Femur (tissue), 1 donor: ENCODE measurements around the gene UGT2B15.
"Not testable (repeated sequence)": the region's sequence is repeated elsewhere in the genome, so short reads cannot be mapped to it uniquely, and the experiment has no call there.

Experiments used
- DNase-seq: peaks from one replicate; pipeline ENCODE4 v3.0.0-alpha.2; 2017

Gene UGT2B15

DNA sequence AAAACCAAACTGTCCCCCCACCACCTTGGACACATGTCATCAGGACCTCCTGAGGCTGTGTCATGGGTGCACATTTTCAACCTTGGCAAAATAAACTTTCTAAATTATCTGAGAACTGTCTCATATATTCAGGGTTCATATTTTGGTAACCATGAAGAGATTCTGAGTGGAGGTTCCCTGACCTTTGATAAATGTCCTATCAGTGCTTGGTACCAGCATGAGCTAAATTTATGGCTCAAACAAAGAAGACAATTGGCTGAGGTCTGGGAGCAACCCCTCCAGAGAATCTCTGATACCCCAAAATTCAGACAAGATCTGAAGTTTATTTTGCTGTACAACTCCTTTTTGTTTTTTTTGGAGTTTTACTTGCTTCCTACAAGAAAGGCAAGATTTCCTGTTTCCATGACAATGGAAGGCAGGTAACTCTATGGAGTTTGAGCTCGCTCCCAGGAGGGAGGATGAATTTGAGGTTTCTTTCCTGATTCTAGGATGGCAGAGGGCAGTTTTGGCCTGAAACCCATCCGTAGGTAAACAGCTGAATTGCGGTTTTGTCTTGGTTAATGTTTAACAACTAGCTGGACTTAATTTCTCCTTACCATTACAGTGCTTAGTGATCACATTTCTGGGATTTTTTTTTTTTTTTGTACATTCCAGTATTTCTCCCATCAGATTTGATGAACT is 14.5 kb downstream of the UGT2B15 start:
- DNase-seq, result no peak

DNA sequence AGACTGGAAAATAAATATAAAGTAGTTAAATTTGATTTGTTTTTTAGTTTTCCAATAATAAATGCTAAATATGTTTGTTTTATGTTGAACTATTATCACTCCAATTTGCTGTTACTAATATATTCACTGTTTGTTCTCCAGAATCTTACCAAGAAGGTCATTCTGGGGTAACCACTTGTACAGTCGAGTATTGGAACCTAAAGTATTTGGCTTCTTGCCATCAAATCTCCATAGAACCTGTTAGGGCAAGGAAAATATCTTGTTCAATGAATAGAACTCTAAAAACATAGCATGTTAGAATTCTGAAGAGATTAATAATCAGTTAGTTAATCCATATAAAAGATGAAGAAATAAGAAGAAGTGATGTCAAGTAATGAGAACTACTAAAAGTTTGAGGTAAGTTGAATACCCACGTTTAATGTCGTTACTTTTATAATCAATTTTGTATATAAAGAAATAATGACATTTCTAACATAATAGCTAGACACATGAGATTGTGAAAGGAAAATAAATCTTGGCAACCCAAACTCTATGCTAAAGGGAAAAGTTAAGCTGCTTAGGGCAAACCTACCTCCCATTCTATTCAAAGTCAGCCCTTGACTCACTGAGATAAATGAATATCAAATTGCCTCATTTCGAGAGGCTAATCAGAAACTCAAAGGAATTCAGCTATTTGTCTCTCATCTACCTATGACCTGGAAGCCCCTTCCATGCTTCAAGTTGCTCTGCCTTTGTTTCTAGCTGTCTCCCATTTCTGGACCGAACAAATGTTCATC is 15.3 kb downstream of the UGT2B15 start:
- DNase-seq, result no peak

DNA sequence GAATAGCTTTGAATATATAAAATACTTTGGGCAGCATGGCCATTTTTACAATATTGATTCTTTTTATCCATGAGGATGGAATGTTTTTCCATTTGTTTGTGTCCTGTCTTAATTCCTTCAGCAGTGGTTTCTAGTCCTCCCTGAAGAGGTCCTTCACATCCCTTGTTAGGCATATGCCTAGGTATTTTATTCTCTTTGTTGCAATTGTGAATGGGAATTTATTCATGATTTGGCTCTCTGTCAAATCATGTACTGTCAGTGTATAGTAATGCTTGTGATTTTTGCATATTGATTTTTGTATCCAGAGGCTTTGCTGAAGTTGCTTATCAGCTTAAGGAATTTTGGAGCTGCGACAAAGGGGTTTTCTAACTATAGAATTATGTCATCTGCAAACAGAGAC is 18.5 kb downstream of the UGT2B15 start:
- DNase-seq, result no peak

DNA sequence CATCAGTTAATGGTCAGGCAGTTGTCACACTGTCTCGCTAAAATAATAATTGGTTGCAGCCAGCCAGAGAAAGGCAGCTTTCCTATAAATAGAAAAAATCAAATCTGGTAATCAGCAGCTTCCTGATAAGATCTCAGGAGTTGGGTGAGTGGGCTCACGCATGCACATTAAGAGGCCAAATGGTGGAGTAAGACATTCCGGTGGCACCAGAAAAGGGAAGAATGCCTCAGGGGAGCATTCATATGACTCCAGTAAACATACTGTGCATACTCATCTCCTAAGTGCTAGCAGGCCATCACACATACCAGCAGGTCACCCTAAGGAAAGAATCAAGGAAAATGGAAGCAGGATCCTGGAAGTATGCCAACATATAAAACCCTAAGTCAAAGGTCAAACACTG is 40.1 kb downstream of the UGT2B15 start:
- DNase-seq, result no peak

DNA sequence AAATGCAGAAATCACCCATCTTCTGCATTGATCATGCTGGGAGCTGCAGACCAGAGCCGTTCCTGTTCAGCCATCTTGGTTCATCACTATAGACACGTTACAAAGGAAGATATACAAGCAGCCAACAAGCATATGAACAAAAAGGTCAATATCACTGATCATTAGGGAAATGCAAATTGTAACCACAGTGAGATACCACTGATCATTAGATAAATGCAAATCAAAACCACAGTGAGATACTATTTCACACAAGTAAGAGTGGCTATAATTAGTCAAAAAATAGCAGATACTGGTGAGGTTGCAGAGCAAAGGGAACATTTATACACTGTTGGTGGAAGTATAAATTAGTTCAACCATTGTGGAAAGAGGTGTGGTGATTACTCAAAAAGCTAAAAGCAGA is 47.7 kb downstream of the UGT2B15 start:
- not testable (repeated sequence) for DNase-seq

DNA sequence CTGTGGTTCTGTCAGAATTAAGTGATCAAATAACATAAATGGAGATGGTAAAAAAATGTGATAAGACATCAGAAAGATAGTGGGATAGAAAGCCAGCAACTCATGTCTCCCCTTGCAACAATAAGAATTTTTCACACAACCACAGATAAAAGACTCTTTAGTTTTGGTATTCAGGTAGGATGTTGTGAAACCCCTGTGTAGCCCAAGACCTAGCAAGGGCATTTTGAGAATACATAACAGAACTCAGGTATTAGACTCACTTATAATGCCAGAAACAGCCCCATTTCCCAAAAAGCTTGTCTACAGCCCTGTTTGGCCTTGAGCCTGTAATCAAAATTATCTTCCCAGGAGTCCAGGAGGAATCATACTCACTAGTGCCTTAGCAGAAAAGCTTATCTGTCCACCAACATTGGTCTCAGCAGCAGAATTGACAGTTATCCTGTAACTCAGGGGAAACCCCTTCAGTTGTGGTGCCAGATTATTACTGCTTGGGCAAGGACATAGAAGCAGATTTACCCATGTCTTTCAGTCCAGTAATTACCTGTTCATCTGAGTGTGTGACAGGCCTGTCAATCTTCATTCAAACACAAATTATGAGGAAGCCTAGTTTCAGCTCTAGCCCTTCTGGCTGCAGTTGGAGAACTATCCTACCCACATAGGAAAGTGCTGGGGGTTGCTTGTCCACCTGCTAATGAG is 53.3 kb downstream of the UGT2B15 start:
- no peak for DNase-seq

DNA sequence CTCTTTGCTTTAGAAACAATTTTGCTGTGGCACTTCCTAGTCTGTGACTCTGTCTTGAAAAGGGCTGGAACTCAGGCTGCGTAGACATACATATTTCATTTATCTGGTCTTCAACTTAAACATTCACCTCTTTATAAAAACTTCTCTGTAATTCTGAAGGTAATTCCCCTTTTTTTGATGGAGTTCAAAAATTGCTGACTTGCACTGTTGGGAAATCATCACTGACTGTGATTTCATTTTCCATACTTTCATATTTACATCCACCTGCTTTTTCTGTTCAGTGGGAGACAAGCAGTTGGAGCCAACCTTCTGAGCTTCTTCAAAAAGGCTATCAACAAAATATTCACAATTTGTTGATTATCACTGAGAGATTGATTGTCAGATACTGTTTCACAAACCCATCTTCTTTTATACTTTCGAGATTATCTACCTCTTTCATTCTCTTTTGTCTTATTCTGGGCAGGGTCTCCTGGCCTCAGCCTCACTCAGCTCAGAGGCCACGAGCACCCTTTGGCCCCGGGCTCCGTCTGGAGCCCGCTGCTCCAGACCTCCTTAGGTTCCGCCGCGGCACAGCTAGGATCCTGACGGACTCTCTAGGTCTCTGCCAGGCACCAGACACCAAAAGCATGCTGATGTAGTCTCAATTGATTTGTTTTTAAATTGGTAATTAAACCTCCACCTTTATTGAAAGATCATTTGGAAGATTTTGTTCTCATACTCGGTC is 54.6 kb downstream of the UGT2B15 start:
- DNase-seq, result no peak

DNA sequence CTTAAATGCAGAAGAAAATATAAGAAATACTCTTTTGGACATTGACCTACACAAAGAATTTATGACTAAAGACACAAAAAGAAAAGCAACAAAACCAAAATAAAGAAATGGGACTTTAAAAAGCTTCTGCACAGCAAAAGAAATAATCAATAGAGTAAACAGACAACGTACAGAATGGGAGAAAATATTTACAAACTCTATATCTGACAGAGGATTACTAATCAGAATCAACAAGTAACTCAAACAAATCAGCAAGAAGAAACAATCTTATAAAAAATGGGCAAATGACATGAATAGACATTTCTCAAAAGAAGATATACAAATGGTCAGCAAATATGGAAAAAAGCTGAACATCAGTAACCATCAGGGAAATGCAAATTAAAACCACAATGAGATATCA is 56.7 kb downstream of the UGT2B15 start:
- no peak for DNase-seq

DNA sequence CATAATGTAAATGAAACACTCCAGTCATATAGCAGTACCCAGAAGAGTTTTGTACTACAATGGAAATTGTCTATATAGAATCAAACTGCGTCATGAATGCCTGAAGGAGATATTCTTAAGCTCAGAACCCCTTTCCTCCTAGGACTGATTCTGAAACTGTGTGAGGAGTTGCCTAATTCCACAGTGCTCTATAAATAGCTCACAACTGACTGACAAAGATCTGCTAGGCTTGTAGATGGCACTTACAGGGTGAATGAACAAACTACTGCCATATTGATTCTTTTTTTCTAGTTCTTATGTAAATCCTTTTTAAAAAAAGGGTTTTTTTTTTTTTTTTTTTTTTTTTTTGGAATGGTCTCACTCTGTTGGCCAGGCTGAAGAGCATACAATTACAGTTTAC is 64.2 kb downstream of the UGT2B15 start:
- no peak for DNase-seq

DNA sequence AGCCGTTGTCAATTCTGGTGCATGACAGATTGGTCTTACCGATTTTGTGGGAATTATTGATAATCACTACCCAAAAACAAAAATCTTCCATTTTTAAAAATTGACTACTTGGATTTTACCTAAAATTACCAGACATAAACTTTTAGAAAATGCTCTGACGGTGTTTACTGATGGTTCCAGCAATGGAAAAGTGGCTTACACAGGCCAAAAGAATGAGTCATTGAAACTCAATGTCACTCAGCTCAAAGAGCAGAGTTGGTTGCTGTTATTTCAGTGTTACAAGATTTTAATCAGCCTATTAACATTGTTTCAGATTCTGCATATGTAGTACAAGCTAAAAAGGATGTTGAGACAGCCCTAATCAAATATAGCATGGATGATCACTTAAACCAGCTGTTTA is 71.3 kb downstream of the UGT2B15 start:
- no peak for DNase-seq

DNA sequence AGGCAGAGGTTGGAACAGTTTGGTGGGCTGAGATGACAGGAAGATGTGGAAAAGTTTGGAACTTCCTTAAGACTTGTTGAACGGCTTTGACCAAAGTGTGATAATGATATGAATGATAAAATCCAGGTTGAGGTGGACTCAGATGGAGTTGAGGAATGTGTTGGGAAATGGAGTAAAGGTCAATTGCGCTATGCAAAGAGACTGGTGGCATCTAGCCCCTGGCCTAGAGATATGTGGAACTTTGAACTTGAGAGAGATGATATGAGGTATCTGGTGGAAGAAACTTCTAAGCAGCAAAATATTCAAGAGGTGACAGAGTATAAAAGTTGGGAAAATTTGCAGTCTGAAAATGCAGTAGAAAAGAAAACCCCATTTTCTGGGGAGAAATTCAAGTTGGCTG is 73.0 kb downstream of the UGT2B15 start:
- DNase-seq, result no peak
